NCI-H460 (cell line): ENCODE data around the gene CCL2. TPM values are rescaled to one million over a fixed set of nuclear protein-coding genes. Genes with fewer than 3 reads are reported as not detected.

Source experiments
- DNase-seq: peaks from one replicate; pipeline ENCODE4 v3.0.0-alpha.2; 2016; ENCODE audit warnings: low read depth; ENCODE audit errors: extremely low read depth
- total RNA-seq: library from RNA; depleted of rRNA; stranded (reverse); fragments of >200 nt; shearing (Covaris generic); gene quantifications from 2 replicates; pipeline ENCODE4 v1.2.3, GENCODE V29; 2014

Gene CCL2
- total RNA-seq, 1 experiment from 2014 or later, result not detected

- DNase-seq, result no peak
Measured at GRCh38 chr17:34260861-34261260, 5.8 kb downstream of the CCL2 start.

- no peak for DNase-seq
Measured at GRCh38 chr17:34261568-34262337, 6.7 kb downstream of the CCL2 start.

- no peak for DNase-seq
Measured at GRCh38 chr17:34265711-34266110, 10.6 kb downstream of the CCL2 start.

- DNase-seq, result no peak
Measured at GRCh38 chr17:34269969-34270368, 14.9 kb downstream of the CCL2 start, which contains the start of gene CCL7. Gene CCL7 (plus strand): TSS chr17:34270221. CDS start chr17:34270291, 70 bp downstream.

GRCh38 chr17:34275881-34276280 lies 20.8 kb downstream of the CCL2 start:
- DNase-seq, result no peak

- DNase-seq, result no peak
Measured at GRCh38 chr17:34276826-34277225, 21.7 kb downstream of the CCL2 start.

GRCh38 chr17:34283571-34283970 lies 28.5 kb downstream of the CCL2 start:
- DNase-seq, result no peak

GRCh38 chr17:34285286-34285792 lies 30.3 kb downstream of the CCL2 start, which contains the start of gene CCL11:
Gene CCL11 (plus strand): TSS chr17:34285742. CDS start chr17:34285809, 67 bp downstream.
- no peak for DNase-seq

- no peak for DNase-seq
Measured at GRCh38 chr17:34287875-34288274, 32.8 kb downstream of the CCL2 start.

- DNase-seq, result no peak
Measured at GRCh38 chr17:34290586-34290985, 35.5 kb downstream of the CCL2 start.

GRCh38 chr17:34291721-34292348 lies 36.8 kb downstream of the CCL2 start:
- no peak for DNase-seq

- DNase-seq, result no peak
Measured at GRCh38 chr17:34299027-34299426, 43.9 kb downstream of the CCL2 start.

GRCh38 chr17:34299956-34300577 lies 45.0 kb downstream of the CCL2 start:
- DNase-seq, result no peak

- DNase-seq, result no peak
Measured at GRCh38 chr17:34300652-34301370, 45.7 kb downstream of the CCL2 start.

GRCh38 chr17:34301986-34302385 lies 46.9 kb downstream of the CCL2 start:
- DNase-seq, result no peak

GRCh38 chr17:34302636-34303035 lies 47.6 kb downstream of the CCL2 start:
- no peak for DNase-seq

- DNase-seq, result no peak
Measured at GRCh38 chr17:34303606-34304005, 48.5 kb downstream of the CCL2 start.

GRCh38 chr17:34305061-34305460 lies 50.0 kb downstream of the CCL2 start:
- DNase-seq, result no peak

- no peak for DNase-seq
Measured at GRCh38 chr17:34305606-34306005, 50.5 kb downstream of the CCL2 start.

- no peak for DNase-seq
Measured at GRCh38 chr17:34306466-34306865, 51.4 kb downstream of the CCL2 start.
